SKM-1 (cell line): ENCODE results near the gene NBEA.

Experiments
- DNase-seq: peaks from one replicate; lab custom pipeline; 2025; ENCODE audit not compliant: unreplicated experiment; lab: John Stamatoyannopoulos, UW

NBEA gene

DNA sequence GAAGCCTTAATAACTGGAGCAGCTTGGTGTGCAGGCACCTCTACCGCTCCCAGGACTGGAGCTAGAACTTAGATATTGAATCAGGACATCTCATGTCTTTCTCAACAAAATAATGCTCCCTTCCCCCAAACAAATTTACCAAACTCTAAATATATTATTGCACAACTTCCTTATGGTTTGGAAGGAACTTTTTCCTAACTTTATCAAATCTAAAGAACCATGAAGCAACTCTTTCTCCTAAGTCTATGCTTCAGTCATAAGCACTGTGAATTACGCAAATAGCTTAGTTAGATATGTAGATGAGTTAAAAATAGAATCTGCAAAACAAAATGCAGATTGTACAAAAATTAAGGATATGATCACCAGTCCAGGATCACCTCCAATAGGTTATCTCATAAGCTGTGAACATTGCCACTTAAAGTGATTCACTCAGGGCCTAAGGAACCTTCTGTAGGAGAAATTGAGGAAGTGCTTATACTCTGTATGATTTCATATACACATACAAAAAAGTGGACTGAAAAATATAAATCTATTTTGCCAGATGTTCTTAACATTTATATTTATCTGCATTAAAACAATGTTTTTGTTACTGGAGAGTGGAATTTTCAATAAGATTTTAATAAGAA lies 554.8 kb downstream of the NBEA start:
- peak; percentile 79 for DNase-seq

DNA sequence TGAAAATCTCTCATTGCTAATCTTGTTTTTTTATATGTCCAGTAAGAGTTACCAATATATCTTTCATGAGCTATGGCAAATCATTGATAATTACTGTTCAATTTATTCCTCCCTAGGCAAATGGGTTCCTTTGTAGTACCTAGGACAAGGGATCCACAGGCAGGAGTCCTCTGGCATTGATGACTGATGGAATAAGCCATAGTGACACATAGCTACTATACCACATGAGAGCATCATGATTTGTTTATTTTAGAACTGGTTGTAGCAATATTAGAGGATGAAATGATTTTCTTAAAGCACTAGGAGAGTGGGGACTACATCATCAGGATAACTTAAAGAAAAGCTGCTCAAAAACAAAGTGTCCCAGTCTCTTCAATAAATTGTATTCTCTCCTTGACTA lies 556.2 kb downstream of the NBEA start:
- no peak for DNase-seq

DNA sequence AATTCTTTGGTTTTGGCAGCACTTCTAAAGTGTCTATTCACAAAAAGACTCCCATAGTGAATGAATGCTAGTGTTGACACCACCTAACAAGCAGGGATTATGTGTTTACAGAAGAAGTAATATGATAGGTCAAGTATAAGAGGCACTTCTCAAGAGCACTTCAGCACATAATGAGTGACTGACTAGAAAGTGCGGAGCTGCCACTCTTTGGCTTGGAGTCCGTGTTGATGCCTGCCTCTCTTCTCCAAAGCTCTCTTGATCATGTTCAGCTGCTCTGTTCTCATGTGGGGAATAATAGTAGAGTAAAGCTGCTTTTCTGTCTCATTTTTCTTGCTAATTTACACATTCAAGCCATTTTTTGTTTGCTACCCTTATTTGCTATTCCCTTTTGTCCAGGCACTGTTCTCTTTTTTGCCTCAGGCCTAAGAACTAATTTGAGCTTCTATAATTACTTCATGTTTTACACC lies 557.2 kb downstream of the NBEA start:
- no peak for DNase-seq

DNA sequence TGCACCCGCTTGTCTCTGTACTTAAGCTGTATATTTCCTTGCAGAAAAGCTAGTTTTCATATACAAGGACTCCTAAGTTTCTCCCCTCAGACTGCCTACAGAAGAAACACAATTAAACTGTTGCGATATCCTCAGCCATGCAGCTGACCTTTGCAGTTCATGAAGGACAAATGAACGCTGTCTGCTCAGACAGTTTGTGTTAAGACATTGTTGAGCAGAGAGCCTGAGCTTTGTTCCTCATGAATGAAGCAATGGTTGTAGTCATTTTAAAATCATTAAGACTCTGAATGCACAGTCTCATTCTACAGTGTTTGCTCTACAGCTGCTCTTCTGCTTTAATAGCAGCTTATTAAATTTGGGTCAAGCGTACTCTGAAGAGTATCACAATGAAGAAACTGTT lies 557.6 kb downstream of the NBEA start:
- DNase-seq = no peak

DNA sequence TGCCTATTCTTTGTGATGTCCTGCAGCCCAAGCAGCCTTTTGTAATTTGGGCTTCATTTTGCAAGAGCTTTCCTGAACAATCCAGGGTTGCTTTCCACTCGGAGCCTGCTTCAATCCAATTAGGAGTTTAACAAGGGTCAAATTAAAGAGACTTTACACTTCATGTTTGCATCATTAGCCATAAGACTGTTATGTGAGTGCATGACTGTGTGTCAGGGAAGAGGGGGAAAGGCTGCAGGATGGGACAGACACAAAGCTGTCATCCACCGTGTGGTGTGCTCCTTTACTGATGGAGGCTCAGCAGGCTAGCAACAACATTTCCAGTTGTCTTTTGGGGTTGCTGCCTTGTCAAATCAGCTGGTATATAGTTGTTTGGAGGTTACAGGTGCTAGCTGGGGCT lies 558.1 kb downstream of the NBEA start:
- DNase-seq = no peak

DNA sequence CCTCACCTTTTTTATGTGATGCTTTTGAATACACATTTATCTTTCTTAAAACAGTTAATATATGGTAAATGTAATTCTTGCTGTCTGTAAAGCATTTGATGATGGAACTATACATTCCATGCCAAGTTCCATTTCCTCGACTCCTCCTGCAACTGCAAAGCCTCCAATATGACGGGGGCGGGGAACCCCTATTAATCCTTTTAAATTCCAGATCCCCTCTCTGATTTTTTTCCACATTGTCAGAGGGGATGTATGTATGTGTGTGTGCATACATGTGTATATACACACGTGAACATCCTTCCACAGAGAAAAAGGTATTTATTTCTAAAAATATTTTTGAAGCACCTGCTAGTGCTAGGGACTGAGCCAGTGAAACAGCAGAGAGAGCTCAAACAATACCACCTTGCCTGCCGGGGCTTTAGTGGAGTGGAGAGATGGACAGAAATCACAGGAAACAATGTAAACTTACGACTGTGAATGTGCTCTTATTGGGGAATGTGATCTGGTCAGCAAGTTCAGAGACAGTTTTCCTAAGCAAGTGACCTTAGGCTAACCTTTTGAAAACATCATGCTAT lies 559.7 kb downstream of the NBEA start:
- DNase-seq = no peak

DNA sequence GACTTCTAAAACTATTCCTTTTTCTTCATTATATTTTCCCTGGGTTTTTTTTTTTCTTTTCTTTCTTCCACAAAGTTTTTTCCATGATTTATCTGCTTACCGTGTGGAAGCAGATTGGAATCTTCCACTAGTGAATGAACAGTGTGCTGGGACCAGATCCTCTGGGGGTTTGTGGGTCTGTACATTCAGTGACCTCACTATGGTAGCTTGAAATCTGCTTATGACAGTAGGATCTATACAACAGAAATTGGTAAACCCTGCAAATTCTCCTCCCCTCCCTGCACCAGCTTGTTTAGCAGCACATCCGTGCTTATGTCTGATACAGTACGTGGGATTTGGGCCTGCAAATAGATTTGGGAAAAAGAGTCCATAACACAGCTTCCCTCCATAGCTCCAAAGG lies 560.4 kb downstream of the NBEA start:
- no peak for DNase-seq

DNA sequence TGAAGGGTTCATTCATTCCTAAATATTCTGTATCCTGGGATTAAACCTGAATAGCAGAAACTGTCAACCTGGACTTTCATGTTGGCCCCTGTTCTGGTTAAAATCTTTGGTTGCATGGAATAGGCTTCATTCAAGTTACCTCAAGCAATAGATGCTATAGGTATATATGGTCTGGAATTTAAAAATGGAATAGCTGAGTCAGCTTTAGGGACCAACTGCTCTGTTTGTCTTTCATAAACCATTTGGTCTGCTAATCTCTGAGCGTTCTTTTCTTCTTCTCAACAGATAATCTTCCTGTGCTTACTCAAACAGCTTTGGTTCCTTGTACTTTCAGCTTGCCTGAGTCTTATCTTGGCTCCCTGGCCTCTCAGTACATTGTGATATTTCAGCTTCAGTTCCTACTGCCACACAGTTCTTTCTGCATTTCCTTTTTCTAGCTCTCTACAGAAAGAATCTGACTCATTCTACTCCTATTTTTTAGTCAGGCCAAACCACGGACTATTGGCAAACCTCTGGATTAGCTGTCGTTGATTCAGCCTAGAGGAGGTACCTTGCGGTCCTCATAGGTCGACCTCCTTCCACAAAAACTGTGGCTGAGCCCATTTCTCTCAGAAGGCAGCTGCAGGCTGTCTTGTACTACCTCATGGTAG lies 570.3 kb downstream of the NBEA start:
- peak; percentile 96 for DNase-seq

DNA sequence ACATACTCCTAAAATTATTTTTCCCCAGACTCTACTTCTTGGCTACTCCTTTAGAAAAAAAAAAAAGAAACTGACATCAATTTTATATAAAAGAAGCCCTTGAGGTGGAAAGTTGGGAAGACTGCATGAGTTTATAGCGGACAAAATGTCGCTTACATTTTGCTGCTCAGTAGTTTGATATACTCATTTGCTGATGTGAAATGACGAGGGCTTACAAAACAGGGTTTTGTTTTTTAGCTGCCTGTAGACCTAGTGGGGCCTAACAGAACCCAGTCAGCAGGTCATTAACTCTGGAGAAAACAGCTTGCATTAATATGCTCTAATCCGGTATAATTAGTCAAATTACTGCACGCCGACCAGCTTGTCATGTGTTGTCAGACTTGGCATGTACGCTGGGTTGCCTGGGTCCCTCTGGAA lies 572.0 kb downstream of the NBEA start:
- DNase-seq = no peak

DNA sequence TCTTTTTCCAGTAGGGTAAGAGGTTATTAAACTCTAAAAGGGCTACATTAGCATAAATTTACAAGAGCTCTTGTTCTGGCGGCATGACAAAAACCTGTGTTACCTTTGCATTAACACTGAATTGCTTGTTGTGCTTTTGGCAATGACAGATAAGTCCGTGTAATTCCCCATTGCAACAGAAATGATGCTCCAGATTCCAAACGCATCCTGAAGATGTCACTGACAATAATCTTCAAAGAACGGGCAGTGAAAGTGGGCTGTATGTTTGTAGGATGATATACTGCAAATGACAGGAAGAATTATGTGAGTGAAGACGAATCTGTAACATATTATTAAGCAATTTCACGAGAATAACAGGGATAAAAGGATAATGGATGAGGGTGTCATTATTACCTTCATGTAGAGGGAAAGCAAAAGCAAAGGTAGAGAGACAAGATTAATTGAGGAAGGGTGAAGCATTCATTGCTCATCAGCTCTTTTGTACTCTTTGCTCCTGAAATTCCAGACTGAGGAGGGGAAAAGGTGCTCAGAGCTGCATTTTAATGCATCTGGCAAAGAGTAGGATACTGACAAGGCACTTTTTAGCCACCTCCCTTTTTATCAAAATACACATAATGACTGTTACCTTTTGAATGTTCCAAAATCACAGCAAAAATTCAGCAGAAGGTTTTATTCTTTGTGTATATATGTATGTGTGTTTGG lies 572.9 kb downstream of the NBEA start:
- no peak for DNase-seq

DNA sequence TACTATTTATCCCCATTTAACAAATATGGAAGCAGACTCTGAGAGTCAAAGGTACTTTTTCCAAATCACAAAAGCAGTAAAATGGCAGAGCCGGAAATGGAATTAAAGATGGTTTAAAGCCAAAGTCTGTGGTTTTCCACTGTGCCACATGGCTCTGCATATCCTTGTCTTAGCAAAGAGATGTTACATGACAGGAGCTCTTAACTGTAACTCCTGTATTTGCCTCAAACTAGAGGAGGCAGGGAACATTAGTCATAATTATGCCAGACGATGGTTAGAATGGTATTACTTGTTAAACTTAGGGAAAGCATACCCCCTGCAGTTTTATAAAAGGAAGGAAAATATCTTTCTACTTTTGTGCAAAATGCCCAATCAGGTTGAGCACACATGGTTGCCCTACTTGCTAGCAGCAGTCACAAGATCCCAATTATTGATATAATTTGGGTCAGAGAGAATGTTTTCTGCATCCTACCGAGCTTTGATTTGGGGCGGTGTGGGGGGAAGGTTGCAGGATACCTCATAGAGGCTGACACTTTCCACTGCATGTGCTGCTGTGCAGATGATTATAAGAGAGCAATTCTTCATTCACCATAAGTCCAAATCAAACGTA lies 576.4 kb downstream of the NBEA start:
- no peak for DNase-seq

DNA sequence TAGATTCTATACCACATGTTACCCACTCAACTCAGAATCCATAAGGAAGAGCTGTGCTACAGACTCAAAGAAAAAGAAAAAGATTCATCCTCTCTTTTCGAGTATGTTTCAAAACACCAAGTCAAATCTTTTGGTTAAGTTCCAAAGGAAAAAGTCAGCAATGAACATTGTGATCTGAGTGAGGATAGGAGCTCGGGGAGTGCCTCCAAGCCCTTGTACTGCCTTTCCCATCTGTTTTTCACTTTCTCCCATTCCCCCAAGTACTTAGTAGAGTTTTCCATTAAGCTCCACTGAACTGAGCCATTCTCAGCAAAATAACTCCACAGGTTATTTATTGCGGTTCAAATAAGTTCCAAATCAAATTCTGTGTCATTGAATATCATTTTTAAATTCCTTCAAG lies 582.1 kb downstream of the NBEA start:
- DNase-seq = no peak

DNA sequence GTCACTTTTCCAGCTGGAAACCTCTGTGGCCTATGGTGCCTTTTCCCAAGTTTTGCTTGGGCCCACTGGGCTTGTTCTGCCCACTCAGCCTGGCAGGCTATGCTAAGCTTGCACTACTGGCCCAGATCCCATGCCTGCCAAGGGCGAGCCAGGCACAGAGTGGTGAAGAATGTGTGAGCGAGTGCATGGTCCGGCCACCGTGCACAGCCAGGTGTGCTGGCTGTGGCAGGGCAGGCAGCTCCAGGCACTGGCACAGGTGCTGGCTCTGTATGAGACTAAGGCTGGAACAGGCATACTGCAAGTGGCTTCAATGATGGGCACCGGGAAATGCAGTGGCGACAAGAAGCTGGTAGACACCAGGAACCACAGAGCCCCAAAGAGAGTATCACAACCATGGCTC lies 584.5 kb downstream of the NBEA start:
- no peak for DNase-seq

DNA sequence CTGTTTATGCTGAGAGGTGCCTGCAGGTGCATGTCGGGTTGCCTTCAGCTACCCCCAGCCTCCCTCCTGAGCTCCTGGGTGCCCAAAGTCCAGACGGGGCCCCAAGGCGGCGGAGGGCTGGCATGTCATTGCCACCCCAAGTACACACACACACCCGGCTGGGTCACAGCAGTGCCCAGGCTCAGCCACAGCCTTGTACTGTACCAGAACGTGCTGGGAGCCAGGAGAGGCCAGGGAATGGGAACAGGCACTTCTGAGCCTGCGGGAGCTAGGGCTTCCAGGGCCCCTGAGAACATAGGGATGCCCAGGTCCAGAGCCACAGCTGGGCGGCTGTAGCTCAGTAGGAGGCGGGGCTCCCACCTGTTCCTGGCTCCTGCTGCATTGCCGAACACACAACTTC lies 585.4 kb downstream of the NBEA start:
- no peak for DNase-seq

DNA sequence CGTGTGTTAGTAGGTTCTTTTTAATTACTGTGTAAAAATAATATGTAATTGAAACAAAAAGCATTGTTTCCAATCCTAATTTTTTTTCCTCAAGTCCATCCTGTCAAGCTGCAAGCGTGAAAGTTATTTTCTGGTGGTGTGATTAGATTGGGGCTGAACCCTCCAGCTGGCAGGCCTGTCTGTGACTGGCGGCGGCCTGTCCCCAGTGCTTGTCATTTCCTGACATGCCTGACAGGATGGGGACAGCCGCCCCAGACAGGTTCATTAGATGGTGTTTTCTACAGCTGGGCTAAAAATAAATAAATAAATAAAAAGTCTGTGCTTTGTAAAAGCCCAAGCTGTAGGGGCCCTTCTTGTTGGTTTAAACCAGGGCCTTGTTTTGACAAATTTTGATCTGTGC lies 588.1 kb downstream of the NBEA start:
- DNase-seq = no peak

DNA sequence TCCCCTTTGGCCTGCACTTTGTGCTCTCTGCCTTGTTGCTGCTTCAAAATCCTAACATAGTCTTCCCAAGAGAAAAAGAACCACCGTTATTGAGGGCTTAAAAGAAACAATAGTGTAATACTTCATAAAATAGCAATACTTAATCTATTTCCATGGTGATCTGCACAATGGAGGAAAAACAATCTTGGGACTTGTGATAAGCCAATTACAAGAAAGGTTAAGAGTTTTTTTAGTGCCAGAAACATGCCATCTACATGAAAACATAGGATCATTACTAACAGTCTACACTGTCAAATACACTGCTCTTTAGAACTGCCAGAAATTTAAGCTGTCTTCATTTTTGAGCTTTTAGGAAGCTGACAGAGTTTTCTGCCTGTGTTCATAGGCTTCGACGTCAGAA lies 588.5 kb downstream of the NBEA start:
- no peak for DNase-seq

DNA sequence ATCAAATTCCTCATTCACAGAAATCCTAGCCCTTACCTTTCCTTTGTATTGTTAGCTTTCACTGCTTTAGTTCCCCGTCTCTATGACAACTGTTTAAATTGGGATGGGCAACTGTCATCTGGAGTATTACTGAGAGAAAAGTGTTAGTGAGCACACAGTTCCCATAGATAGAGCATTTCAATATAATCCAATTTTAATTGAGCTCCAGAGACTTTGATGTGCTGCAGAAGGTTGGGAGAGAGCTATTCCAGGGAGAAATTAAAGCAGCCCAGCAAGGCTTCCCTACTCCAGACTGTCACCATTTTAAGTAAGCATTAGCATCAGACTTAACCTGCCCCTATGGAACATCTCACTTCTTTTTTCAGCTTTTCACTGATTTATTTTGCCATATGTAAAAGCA lies 589.5 kb downstream of the NBEA start:
- no peak for DNase-seq

DNA sequence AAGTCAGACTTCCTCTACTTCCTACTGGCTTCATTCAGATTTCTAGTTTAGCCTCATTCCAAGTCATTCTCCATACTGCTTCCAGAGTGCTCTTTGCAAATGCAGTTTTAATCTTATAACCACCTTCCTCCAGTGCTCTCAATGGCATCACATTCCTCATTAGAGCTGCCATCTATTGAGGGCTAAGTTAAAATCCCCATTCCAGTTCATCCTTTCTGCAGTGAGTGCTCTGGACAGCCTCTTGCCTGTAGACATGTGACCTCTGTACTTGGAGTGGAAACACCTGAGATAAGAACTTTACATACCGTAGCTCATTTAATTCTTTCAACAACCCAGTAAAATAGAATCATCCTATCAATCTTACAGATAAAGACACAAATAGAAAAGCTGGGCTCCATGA lies 592.3 kb downstream of the NBEA start:
- DNase-seq = no peak

DNA sequence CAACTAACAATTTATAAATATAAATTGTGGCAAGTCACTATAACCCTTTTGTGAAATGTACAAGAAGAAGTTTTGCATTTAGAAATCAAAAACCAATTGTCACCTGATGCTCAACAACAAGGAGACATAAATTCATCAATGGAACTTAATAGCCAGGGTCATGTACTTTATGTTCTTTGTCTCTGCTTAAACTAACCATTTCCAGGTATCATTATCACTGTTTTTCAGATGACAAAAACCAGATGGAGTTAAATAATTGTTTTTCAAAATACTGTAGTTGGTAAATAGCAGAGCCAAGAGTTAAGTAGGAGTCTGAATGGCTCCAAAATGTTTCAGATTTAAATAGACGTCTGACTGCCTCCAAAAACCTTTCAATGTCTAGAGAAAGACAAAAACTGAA lies 606.7 kb downstream of the NBEA start:
- no peak for DNase-seq

DNA sequence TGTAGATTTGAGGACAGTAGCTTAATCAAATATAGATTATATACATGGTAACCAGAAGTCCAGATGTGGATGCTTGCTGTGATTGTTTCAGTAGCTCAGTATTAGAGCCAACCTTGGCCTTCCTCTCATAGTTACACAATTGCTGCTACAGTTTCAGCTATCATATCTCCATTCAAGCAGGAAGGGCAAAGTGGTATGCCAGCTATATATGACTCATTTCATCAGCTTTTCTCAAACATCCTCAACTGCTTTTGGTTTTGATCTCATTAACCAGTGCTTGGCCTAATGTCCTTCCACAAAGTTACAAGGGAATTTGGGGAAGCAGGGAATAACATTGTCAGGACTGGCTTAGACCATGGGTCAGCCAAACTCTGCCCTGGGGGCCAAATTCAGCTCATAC lies 607.4 kb downstream of the NBEA start:
- DNase-seq = no peak

DNA sequence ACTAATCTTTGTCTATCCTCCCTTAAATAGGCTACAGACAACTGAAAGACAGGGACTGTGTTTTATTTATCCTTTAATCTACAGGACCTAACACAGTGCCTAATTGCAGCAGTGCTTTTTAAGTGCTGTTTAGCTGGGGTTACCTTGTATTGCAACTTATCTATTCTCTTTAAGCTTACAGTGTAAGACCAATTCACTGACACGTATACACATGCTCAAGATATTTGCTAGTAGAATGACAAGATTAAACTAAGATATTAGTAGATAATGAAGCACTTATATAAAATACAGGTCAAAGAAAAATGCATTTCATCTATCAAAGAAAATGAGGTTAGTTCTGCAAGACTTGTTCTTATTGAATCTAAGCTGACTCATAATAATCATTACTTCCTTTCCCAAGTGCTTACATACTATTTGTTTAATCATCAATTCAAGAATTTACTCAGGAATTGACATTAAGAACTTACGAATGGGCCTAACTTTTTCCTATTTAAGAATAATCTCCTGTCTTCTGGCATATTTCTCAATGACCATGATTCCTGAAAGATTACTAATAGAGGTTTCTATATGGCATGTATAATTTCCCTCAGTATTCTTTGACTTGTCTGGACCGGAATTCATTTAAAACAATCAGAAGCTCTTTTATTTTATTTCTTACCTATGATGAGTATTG lies 610.2 kb downstream of the NBEA start:
- DNase-seq = no peak
